ENCODE results near the gene HOXB9. TPM values are rescaled to one million over a fixed set of nuclear protein-coding genes. Genes with fewer than 3 reads are reported as not detected.

The HOXB9 gene
- total and polyA plus RNA-seq, 8 donors = 0.25 TPM; not detected in 7

DNA sequence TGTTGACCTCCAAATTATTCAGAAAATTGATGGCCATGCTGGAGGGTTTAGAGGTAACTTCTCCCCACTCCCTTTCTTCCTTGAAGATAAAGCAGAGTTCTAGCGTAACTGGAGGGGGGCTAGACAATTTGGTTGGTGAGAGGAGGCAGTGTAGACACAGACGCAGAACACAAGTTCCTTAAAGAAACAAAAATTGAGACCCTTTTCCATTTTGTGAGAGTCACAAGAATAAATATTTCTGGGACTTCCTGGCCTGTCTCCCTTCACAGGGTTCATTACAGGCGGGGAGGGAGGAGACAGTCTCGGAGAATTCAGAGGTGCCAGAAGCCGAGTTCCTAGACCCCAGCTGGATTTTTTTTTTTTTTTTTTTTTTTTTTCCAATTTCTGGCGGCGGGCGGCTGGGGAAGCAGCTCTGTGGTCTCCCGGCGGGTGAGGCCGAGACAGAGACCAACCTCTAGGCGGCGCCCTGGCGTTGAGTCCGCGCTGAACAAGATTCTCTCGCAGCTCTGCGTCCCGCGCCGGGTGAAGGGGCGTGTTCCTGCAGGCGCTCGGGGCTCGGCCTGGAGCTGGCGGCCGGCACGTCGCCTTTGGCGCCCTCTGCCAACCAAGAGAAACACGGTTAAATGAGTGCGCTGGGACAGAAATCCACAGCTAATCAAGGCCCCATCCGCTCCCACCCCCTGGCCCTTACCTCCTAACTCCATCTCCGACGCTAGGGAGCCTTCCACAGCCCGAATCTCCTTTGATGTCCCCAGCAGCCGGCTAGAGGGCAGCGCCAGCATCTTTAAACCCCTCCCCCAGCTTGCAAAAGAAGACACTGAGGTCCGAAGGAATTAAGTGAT is 10.2 kb upstream of the HOXB9 start:
- peak; percentile 66 to 93 (median 87) for ATAC-seq
- H3K27me3 ChIP-seq = peaks cover 0 to 63% (median 29%) of the 10 kb centered on the region in 4 donors
- FAIRE-seq = no peak

DNA sequence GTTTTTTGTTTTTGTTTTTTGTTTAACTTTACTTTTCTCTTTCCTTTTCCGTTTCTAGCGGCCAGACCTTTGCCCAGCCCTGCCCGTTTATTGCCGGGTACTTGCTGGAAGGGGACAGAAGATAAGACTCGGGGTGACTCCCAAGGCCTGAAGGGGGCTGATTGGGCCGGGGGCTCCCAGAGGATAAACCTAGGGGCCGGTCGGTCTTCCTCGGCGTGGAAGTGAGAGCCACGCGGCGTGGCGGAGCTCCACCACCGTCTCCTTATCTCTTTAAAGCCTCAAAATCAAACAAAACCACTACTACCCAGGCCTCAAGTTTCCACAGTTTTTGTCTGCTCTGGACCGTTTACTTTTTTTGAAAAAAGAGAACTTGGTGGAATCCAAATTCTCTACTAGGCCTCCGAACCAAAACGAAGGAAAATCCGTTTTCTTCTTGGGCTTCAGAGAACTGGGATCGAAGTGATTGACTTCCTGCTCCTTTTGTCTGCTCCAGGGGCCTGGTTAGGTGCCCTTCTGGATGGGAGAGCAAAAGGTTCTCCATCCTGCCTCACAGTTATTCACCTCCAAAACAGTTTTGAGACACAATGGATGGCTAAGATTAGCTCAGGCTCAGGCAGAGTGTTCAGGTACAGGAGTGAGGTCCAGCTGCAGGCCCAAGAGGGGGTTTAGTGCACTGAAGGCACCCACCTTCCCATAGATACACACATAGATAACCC is 8.5 kb upstream of the HOXB9 start:
- FAIRE-seq = no peak
- ATAC-seq = no peak
- no peak overlapping the region for H3K27ac ChIP-seq

More for the DNA sequence above, 10.2 kb upstream of the HOXB9 start:
- intact Hi-C loops (cut with DNase I) = no loop called here
- H3K9me3 ChIP-seq = no peaks in the 10 kb centered on the region
- H3K27ac ChIP-seq = no peak overlapping the region
- WGBS, 2 donors = 4% methylated on average over 38 to 39 of the region's 39 CpGs
- H3K4me3 ChIP-seq = no peak overlapping the region
- no peaks in the 10 kb centered on the region for H3K4me1 ChIP-seq
- DNase-seq = peak; percentile 39 to 90 (median 66)
- no peaks in the 10 kb centered on the region for H3K36me3 ChIP-seq
- TF ChIP-seq CTCF (IDR thresholded peaks at IDR 0.05) = peak in 3 of 4 donors; percentile 27 to 41 (median 39)

DNA sequence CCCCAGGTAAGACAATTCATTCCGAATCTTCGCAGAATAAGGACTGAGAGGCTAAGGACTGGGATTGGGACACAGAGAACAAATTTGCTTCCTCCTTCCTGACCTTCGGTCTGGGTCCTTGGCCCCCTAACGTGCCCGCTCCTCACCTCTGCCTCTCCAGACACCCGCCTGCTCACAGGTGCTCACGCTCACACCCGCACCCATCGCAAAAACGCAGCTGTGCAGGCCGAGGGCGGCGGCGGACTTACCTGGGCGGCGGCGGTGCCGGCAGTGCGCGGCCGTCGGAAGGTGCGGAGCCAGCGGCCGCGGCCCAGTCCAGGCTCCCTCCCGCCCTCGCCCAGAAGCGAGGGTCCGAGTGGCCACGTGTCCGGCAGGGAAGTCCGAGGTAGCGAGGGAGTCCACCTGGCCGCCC is 7.1 kb upstream of the HOXB9 start:
- intact Hi-C loops (cut with DNase I) = no loop called here
- no peak for ATAC-seq
- no peak for TF ChIP-seq CTCF (IDR thresholded peaks at IDR 0.05)
- 17% methylated on average over 35 of the region's 35 CpGs for WGBS, 2 donors
- H3K4me1 ChIP-seq = no peaks in the 10 kb centered on the region
- H3K27me3 ChIP-seq = peaks cover 11 to 78% (median 31%) of the 10 kb centered on the region in 4 donors
- no peak overlapping the region for H3K27ac ChIP-seq
- H3K9me3 ChIP-seq = no peaks in the 10 kb centered on the region
- H3K4me3 ChIP-seq = no peak overlapping the region
- no peak for FAIRE-seq
- no peaks in the 10 kb centered on the region for H3K36me3 ChIP-seq
- no peak for DNase-seq

More for the DNA sequence above, 8.5 kb upstream of the HOXB9 start:
- no peak for TF ChIP-seq CTCF (IDR thresholded peaks at IDR 0.05)
- 19 to 25% methylated on average over 20 of the region's 20 CpGs for WGBS, 2 donors
- Histone ChIP-seq H3K4me1 (no peaks in the 10 kb centered on the region), H3K27me3 (peaks cover 1 to 71% (median 31%) of the 10 kb centered on the region in 4 donors), H3K4me3 (no peak overlapping the region), H3K36me3 (no peaks in the 10 kb centered on the region), H3K9me3 (no peaks in the 10 kb centered on the region)
- no peak for DNase-seq
- intact Hi-C loops (cut with DNase I) = no loop called here

- FAIRE-seq (no peak), ATAC-seq (no peak), DNase-seq (no peak)
- intact Hi-C loops (cut with DNase I) = no loop called here
- Histone ChIP-seq H3K27me3 (peaks cover 13 to 83% (median 35%) of the 10 kb centered on the region in 4 donors), H3K4me3 (no peak overlapping the region), H3K9me3 (no peaks in the 10 kb centered on the region), H3K27ac (no peak overlapping the region), H3K4me1 (no peaks in the 10 kb centered on the region), H3K36me3 (no peaks in the 10 kb centered on the region)
- no peak for TF ChIP-seq CTCF (IDR thresholded peaks at IDR 0.05)
- whole genome bisulfite sequencing, 2 donors = 19 to 28% methylated on average over 7 of the region's 7 CpGs
Observed at GRCh38 chr17:48632579-48633265, 6.6 kb upstream of the HOXB9 start.

All from pancreas (tissue), 10 donors.